ENCODE measurements around the gene RELT. TPM values are rescaled to one million over a fixed set of nuclear protein-coding genes. Genes with fewer than 3 reads are reported as not detected.

The RELT gene
- total and polyA plus RNA-seq, 9 of the 15 experiments (the other 6 are each of a cell fraction or from before 2014, with no cell fraction given) = 1.1 to 20.2 (median 7.4) TPM

DNA sequence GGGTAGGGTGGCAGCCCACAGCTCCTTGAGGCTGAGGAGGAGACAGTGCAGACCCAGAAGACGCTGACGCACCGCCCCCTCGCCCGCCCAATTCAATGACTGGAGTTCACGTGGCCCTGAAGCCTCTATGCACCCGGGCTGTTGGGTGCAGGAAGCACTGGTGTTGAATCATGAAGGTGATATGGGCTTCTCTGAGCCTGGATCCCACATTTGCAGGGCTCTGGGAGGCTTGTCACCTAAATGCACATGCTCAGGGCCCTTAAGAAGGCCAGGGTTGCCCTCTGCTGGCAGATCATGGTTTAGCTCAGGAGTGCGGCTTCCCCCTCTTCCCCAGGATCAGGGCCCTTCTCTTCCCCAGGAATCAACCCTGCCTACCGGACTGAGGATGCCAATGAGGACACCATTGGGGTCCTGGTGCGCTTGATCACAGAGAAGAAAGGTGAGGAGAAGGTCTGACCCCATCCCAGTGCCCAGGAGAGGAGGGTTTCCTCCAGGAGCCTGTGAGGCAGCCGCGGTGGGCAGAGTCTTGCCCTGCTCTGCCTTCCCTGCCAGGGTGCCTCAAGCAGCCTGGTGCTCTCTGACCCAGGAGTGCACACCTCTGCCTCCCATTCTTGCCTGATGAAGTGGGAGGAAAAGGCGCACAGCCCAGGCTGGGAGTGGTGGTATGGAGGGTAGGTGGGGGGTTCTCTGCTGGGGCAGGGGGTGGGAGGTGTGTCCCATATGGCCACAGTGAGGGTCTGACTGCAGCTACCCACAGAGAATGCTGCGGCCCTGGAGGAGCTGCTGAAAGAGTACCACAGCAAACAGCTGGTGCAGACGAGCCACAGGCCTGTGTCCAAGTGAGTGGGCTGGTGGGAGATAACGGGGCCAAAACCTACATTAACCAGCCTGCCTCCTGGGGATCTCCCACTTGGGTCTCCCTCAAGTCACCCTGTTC, 17.5 kb downstream of the RELT start (continued):
- TF ChIP-seq, protein P1, sequence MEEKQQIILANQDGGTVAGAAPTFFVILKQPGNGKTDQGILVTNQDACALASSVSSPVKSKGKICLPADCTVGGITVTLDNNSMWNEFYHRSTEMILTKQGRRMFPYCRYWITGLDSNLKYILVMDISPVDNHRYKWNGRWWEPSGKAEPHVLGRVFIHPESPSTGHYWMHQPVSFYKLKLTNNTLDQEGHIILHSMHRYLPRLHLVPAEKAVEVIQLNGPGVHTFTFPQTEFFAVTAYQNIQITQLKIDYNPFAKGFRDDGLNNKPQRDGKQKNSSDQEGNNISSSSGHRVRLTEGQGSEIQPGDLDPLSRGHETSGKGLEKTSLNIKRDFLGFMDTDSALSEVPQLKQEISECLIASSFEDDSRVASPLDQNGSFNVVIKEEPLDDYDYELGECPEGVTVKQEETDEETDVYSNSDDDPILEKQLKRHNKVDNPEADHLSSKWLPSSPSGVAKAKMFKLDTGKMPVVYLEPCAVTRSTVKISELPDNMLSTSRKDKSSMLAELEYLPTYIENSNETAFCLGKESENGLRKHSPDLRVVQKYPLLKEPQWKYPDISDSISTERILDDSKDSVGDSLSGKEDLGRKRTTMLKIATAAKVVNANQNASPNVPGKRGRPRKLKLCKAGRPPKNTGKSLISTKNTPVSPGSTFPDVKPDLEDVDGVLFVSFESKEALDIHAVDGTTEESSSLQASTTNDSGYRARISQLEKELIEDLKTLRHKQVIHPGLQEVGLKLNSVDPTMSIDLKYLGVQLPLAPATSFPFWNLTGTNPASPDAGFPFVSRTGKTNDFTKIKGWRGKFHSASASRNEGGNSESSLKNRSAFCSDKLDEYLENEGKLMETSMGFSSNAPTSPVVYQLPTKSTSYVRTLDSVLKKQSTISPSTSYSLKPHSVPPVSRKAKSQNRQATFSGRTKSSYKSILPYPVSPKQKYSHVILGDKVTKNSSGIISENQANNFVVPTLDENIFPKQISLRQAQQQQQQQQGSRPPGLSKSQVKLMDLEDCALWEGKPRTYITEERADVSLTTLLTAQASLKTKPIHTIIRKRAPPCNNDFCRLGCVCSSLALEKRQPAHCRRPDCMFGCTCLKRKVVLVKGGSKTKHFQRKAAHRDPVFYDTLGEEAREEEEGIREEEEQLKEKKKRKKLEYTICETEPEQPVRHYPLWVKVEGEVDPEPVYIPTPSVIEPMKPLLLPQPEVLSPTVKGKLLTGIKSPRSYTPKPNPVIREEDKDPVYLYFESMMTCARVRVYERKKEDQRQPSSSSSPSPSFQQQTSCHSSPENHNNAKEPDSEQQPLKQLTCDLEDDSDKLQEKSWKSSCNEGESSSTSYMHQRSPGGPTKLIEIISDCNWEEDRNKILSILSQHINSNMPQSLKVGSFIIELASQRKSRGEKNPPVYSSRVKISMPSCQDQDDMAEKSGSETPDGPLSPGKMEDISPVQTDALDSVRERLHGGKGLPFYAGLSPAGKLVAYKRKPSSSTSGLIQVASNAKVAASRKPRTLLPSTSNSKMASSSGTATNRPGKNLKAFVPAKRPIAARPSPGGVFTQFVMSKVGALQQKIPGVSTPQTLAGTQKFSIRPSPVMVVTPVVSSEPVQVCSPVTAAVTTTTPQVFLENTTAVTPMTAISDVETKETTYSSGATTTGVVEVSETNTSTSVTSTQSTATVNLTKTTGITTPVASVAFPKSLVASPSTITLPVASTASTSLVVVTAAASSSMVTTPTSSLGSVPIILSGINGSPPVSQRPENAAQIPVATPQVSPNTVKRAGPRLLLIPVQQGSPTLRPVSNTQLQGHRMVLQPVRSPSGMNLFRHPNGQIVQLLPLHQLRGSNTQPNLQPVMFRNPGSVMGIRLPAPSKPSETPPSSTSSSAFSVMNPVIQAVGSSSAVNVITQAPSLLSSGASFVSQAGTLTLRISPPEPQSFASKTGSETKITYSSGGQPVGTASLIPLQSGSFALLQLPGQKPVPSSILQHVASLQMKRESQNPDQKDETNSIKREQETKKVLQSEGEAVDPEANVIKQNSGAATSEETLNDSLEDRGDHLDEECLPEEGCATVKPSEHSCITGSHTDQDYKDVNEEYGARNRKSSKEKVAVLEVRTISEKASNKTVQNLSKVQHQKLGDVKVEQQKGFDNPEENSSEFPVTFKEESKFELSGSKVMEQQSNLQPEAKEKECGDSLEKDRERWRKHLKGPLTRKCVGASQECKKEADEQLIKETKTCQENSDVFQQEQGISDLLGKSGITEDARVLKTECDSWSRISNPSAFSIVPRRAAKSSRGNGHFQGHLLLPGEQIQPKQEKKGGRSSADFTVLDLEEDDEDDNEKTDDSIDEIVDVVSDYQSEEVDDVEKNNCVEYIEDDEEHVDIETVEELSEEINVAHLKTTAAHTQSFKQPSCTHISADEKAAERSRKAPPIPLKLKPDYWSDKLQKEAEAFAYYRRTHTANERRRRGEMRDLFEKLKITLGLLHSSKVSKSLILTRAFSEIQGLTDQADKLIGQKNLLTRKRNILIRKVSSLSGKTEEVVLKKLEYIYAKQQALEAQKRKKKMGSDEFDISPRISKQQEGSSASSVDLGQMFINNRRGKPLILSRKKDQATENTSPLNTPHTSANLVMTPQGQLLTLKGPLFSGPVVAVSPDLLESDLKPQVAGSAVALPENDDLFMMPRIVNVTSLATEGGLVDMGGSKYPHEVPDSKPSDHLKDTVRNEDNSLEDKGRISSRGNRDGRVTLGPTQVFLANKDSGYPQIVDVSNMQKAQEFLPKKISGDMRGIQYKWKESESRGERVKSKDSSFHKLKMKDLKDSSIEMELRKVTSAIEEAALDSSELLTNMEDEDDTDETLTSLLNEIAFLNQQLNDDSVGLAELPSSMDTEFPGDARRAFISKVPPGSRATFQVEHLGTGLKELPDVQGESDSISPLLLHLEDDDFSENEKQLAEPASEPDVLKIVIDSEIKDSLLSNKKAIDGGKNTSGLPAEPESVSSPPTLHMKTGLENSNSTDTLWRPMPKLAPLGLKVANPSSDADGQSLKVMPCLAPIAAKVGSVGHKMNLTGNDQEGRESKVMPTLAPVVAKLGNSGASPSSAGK (IDR thresholded peaks at IDR 0.05) = peak; percentile 15; the same call in 1 of the 2 replicates
- TF ChIP-seq CCNT2 (IDR thresholded peaks at IDR 0.05; ENCODE audit: borderline replicate concordance, extremely low read depth, insufficient read length, low read depth, low read length) (no peak), PPARD (CRISPR knock-in tag; IDR thresholded peaks at IDR 0.05) (no peak), NCOA2 (IDR thresholded peaks at IDR 0.05; ENCODE audit: partially characterized antibody in 2 of 2) (no peak), ZNF140 (CRISPR knock-in tag; IDR thresholded peaks at IDR 0.05) (no peak), ERF (CRISPR knock-in tag; IDR thresholded peaks at IDR 0.05) (no peak), SRSF9 (IDR thresholded peaks at IDR 0.05; ENCODE audit: borderline replicate concordance, low read depth, low read length) (no peak)
- TF ChIP-seq, protein P2, sequence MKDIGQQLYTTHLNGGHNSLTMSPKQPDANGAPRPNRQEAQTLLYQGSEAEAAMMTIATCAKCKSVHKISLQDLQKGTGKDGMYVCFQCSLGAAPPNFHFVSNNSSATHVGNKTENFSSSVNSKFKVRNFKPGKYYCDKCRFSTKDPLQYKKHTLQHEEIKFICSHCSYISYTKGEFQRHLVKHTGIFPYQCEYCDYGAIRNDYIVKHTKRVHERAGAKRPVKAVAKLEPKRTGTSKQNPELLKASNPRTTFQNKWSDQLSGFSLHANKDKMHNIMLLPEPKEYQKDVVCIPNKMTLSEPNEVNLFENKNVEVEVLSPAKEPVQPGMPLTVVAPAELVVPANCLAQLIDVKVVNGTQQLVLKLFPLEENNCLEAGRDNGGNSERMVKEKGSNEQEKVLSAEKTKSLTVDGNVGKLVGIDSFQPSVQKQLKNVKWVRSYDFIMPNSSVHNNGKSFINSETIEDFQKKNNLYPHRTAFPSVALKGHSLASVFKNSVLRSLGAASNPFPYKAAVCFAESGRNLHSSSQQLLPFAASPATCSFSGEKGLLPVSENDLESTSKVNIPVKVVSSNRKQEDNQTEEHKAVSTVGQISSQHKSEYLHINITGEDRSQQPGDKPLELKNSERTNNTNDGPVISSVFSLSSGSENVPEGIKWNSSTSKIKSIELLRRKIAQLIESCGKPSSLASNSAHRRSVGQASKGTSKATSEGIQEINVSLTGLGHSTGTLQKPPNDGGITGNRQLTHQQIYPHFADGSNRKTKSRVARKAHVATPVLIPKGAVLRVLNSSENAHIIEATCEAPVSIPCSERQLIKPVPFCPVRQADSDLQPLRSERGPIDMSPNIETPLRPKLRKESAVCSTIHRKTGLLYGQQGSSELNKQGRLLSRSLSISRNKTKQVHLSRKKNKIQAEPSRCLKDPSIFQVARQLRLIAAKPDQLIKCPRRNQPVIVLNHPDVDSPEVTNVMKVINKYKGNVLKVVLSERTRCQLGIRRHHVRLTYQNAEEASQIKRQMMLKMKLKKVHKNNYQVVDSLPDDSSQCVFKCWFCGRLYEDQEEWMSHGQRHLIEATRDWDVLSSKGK (CRISPR knock-in tag; IDR thresholded peaks at IDR 0.05) = no peak
- TF ChIP-seq, protein P3, sequence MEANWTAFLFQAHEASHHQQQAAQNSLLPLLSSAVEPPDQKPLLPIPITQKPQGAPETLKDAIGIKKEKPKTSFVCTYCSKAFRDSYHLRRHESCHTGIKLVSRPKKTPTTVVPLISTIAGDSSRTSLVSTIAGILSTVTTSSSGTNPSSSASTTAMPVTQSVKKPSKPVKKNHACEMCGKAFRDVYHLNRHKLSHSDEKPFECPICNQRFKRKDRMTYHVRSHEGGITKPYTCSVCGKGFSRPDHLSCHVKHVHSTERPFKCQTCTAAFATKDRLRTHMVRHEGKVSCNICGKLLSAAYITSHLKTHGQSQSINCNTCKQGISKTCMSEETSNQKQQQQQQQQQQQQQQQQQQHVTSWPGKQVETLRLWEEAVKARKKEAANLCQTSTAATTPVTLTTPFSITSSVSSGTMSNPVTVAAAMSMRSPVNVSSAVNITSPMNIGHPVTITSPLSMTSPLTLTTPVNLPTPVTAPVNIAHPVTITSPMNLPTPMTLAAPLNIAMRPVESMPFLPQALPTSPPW (CRISPR knock-in tag; IDR thresholded peaks at IDR 0.05) = 0 out of 2 replicates have a peak, but pooled peaks have one; percentile 16

Data from K562 (cell line).